K562 (cell line): ENCODE measurements around the gene NLRX1. TPM values are rescaled to one million over a fixed set of nuclear protein-coding genes. Genes with fewer than 3 reads are reported as not detected.
A peak's percentile ranks its signal among the peaks of the same experiment; 100 is the strongest.
"Not testable (repeated sequence)": the region's sequence is repeated elsewhere in the genome, so short reads cannot be mapped to it uniquely, and the experiment has no call there.

Source experiments
- ATAC-seq: fragments of 200-7000 bp; cut with Tn5 transposase; 3 replicates; pipeline ENCODE4 v1.9.1; 2020; ENCODE audit warnings: moderate library complexity
- BruUV-seq: library from RNA; stranded (reverse); fragments of 400-500 nt; replicated peaks from 2 replicates; lab custom pipeline; 2021; lab: Mats Ljungman, UMichigan
- CTCF ChIA-PET: fragments of 300-600 bp; formaldehyde crosslinking; extraction: SDS; loops from one replicate; lab custom pipeline; 2021; ENCODE audit warnings: low intra/inter-chr PET ratio; lab: Yijun Ruan, JAX
- POLR2A ChIA-PET: fragments of 300-600, 350-650 bp; sonication (Branson Sonifier 250); formaldehyde crosslinking; extraction: SDS; loops from one replicate; lab custom pipeline; 2021; ENCODE audit warnings: antibody characterized with exemption, inconsistent platforms; lab: Yijun Ruan, JAX
- DNase-seq, 4 experiments: peaks; one replicate each; pipeline versions ENCODE4 v3.0.0 to v3.0.0-alpha.2; 2011 to 2018; ENCODE audit warnings: low spot score in 3 of 4, mixed read lengths in 3 of 4; ENCODE audit errors: extremely low read depth in 1 of 4
- FAIRE-seq: peaks from 2 replicates; lab custom pipeline; 2011; peaks lifted over from hg19 to GRCh38; lab: Jason Lieb, UNC
- H2AFZ ChIP-seq: 2 replicates; pipeline ENCODE4 v1.6.0; 2011; ENCODE audit warnings: low read depth, low read length, control low read depth, inconsistent platforms
- H3K27ac ChIP-seq: fragments of 200-600 bp; 3 replicates; pipeline ENCODE4 v1.8.0; 2011; ENCODE audit warnings: low read depth, mild to moderate bottlenecking, control low read depth, inconsistent platforms, low read length, moderate library complexity, mixed read lengths; ENCODE audit errors: extremely low read depth
- H3K27me3 ChIP-seq, 2 experiments: fragments of 300-600 bp in 1 of 2; 2 replicates in 1 of 2; 3 replicates in 1 of 2; pipeline versions ENCODE4 v1.6.0 to v1.8.0; 2011; ENCODE audit warnings: inconsistent platforms in 2 of 2, low read length in 2 of 2, mild to moderate bottlenecking in 1 of 2, mixed read lengths in 1 of 2, moderate library complexity in 1 of 2; ENCODE audit not compliant: control insufficient read depth in 2 of 2, insufficient read depth in 2 of 2
- H3K36me3 ChIP-seq: fragments of 300-600 bp; 3 replicates; pipeline ENCODE4 v1.8.0; 2011; ENCODE audit warnings: mild to moderate bottlenecking, low read length, inconsistent platforms; ENCODE audit not compliant: control insufficient read depth, insufficient read depth
- H3K4me1 ChIP-seq, 2 experiments: fragments of 200-600 bp in 1 of 2; replicated peaks in 1 of 2; 2 replicates in 1 of 2; 3 replicates in 1 of 2; pipeline versions ENCODE4 v1.5.1 to v1.8.0; 2011; ENCODE audit warnings: inconsistent platforms in 2 of 2, low read length in 2 of 2, mild to moderate bottlenecking in 1 of 2, mixed read lengths in 1 of 2, moderate library complexity in 1 of 2; ENCODE audit not compliant: control insufficient read depth in 2 of 2, insufficient read depth in 2 of 2
- H3K4me2 ChIP-seq: 2 replicates; pipeline ENCODE4 v1.6.1; 2011; ENCODE audit warnings: low read length, control low read depth, inconsistent platforms, mixed read lengths; ENCODE audit not compliant: insufficient read depth
- H3K4me3 ChIP-seq: fragments of 200-600 bp; sonication (generic), shearing (Covaris generic); 2 replicates; pipeline ENCODE4 v1.5.1; 2016; ENCODE audit warnings: control low read depth, inconsistent platforms
- H3K79me2 ChIP-seq: fragments of 200-600 bp; 3 replicates; pipeline ENCODE4 v1.8.0; 2011; ENCODE audit warnings: low read length, inconsistent platforms; ENCODE audit not compliant: control insufficient read depth, insufficient read depth
- H3K9ac ChIP-seq, 2 experiments: 2 replicates each; pipeline versions ENCODE4 v1.6.0 to v1.6.1; 2011; ENCODE audit warnings: low read depth in 2 of 2, low read length in 2 of 2, control low read depth in 1 of 2, inconsistent platforms in 1 of 2, mild to moderate bottlenecking in 1 of 2, mixed read lengths in 1 of 2; ENCODE audit not compliant: insufficient read depth in 1 of 2
- H3K9me1 ChIP-seq: one replicate; pipeline ENCODE4 v1.6.0; 2011; ENCODE audit warnings: inconsistent platforms, mild to moderate bottlenecking, low read length, moderate library complexity; ENCODE audit not compliant: control insufficient read depth, insufficient read depth
- H3K9me3 ChIP-seq: replicated peaks from 2 replicates; pipeline ENCODE4 v1.5.1; 2011; ENCODE audit warnings: low read depth, low read length, inconsistent platforms; ENCODE audit not compliant: control insufficient read depth, insufficient read depth
- H4K20me1 ChIP-seq: replicated peaks from 2 replicates; pipeline ENCODE4 v1.6.1; 2011; ENCODE audit warnings: low read length, inconsistent platforms, mixed read lengths; ENCODE audit not compliant: control insufficient read depth, insufficient read depth
- GTF3C2 ChIP-seq: IDR thresholded peaks from 3 replicates; pipeline ENCODE4 v1.6.1; 2011; ENCODE audit warnings: borderline replicate concordance, mild to moderate bottlenecking, moderate library complexity; ENCODE audit not compliant: insufficient read length; ENCODE audit errors: extremely low read depth
- PHF21A ChIP-seq: fragments of 450-650 bp; IDR thresholded peaks from 2 replicates; pipeline ENCODE4 v1.6.1; 2017; ENCODE audit warnings: low read depth, borderline replicate concordance
- SPI1 ChIP-seq: IDR thresholded peaks from 2 replicates; pipeline ENCODE4 v1.6.1; 2011; ENCODE audit warnings: low read depth, low read length, control low read depth, borderline replicate concordance
- TRIM28 ChIP-seq: fragments of 450-650 bp; IDR thresholded peaks from 2 replicates; pipeline ENCODE4 v1.6.1; 2017
- WGBS: fragments of 100-300 bp; shearing (Covaris generic); methylation state at CpG from one replicate; pipeline ENCODE4 v1.1.6; 2016; ENCODE audit warnings: low coverage, mixed read lengths; ENCODE audit not compliant: insufficient coverage; ENCODE audit errors: missing lambda C conversion rate; 5-methylcytosine and 5-hydroxymethylcytosine counted together
- in situ Hi-C: fragments of 300-500 bp; cut with MboI; formaldehyde crosslinking; loops from 4 replicates; pipeline ENCODE4 v1.15.0; 2018; ENCODE audit warnings: inconsistent platforms, mixed read lengths
- intact Hi-C: fragments of 100-400 bp; cut with micrococcal nuclease; formaldehyde crosslinking; loops from 2 replicates; pipeline ENCODE4 v1.14.2; 2022
- polyA plus RNA-seq, 8 experiments: library from polyadenylated mRNA; depleted of rRNA in 4 of 8; stranded (reverse) in 5 of 8; unstranded in 3 of 8; fragments of >200 nt; fragmentation: Nextera tagmentation in 2 of 8; fragmentation: Illumina TruSeq in 1 of 8; extraction: Ambion mirVana in 2 of 8; extraction: Trizol in 1 of 8; gene quantifications; 2 replicates each; pipeline versions ENCODE4 v1.2.1 to v1.2.3, GENCODE V29; 2011 to 2014; ENCODE audit warnings: inconsistent platforms in 1 of 8, missing spikeins in 1 of 8
- total RNA-seq, 7 experiments: library from RNA; depleted of rRNA in 6 of 7; stranded (reverse); fragments of >200 nt in 6 of 7; fragmentation: Illumina TruSeq in 2 of 7; extraction: Trizol in 2 of 7; gene quantifications; 2 replicates each; pipeline versions ENCODE4 v1.2.1 to v1.2.3, GENCODE V29; 2011 to 2021; ENCODE audit warnings: low replicate concordance in 1 of 7
- TF ChIP-seq, protein P1 (sequence below), 3 experiments: IDR thresholded peaks in 2 of 3; conservative IDR thresholded peaks in 1 of 3; 2 replicates each; pipeline ENCODE4 v1.5.1; 2011 to 2012; ENCODE audit warnings: low read length in 3 of 3, mild to moderate bottlenecking in 3 of 3, control low read depth in 2 of 3, improper control_type of control experiment in 1 of 3, inconsistent platforms in 1 of 3, low read depth in 1 of 3, mixed read lengths in 1 of 3, moderate library complexity in 1 of 3; ENCODE audit not compliant: insufficient read depth in 2 of 3

The NLRX1 gene
- total and polyA plus RNA-seq, 9 of the 15 experiments (the other 6 are each of a cell fraction or from before 2014, with no cell fraction given), result 0.04 to 2.3 (median 0.69) TPM

- Histone ChIP-seq H3K9me3 (no peaks in the 10 kb centered on the region), H3K27ac (no peak overlapping the region), H2AFZ (no peak overlapping the region), H3K4me2 (no peak overlapping the region), H3K4me3 (no peak overlapping the region), H3K27me3 (no peaks in the 10 kb centered on the region), H3K9ac (no peak overlapping the region), H3K36me3 (peaks cover 41% of the 10 kb centered on the region; the same call in 2 of the 3 replicates)
- intact Hi-C loops, result no loop called here
- BruUV-seq, result no TSS peak
- CTCF ChIA-PET, result no interaction called here
- peak; percentile 51 for ATAC-seq
- POLR2A ChIA-PET, result interaction anchor here (1.0 to 1.3 kb wide), 2 partner anchors 10 to 17 kb away, joined by 3 read pairs; no protein-coding TSS in a partner anchor
- 59% methylated on average over 4 of the region's 4 CpGs for WGBS
- TF ChIP-seq GTF3C2, result no peak
- TF ChIP-seq PHF21A, result no peak
- TF ChIP-seq, protein P1, sequence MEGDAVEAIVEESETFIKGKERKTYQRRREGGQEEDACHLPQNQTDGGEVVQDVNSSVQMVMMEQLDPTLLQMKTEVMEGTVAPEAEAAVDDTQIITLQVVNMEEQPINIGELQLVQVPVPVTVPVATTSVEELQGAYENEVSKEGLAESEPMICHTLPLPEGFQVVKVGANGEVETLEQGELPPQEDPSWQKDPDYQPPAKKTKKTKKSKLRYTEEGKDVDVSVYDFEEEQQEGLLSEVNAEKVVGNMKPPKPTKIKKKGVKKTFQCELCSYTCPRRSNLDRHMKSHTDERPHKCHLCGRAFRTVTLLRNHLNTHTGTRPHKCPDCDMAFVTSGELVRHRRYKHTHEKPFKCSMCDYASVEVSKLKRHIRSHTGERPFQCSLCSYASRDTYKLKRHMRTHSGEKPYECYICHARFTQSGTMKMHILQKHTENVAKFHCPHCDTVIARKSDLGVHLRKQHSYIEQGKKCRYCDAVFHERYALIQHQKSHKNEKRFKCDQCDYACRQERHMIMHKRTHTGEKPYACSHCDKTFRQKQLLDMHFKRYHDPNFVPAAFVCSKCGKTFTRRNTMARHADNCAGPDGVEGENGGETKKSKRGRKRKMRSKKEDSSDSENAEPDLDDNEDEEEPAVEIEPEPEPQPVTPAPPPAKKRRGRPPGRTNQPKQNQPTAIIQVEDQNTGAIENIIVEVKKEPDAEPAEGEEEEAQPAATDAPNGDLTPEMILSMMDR (IDR thresholded peaks at IDR 0.05 in 2 of 3, conservative IDR thresholded peaks at IDR 0.05 in 1 of 3; ENCODE audit: insufficient read depth in 2 of 3, low read depth in 1 of 3, low read length in 3 of 3), result peak in 2 of 3 experiments; percentile 29 to 48; a peak in 4 of 6 replicates
- TF ChIP-seq SPI1, result peak; percentile 9; the same call in 1 of the 2 replicates
- TF ChIP-seq TRIM28, result no peak
- TF ChIP-seq, all 486 proteins: peak for 2
- Histone ChIP-seq H3K9me1 (no peaks in the 10 kb centered on the region), H4K20me1 (no peaks in the 10 kb centered on the region), H3K79me2 (no peaks in the 10 kb centered on the region), H3K4me1 (no peaks in the 10 kb centered on the region; a peak in 1 of 5 replicates)
- no peak for DNase-seq
- no peak for FAIRE-seq
- in situ Hi-C loops, result no loop called here
These were observed 34.0 kb upstream of the NLRX1 start for GRCh38 chr11:119134389-119134978.

DNA sequence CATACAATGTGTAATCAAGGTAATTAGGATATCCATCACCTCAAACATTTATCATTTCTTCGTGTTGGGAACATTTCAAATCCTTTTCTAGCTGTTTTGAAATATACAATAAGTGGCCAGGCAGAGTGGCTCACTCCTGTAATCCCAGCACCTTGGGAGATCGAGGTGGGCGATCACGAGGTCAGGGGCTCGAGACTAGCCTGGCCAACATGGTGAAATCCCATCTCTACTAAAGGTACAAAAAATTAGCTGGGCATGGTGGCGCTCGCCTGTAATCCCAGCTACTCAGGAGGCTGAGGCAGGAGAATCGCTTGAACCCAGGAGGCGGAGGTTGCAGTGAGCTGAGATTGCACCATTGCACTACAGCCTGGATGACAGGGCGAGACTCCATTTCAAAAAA, 29.2 kb upstream of the NLRX1 start:
- H3K36me3 ChIP-seq, CTCF ChIA-PET, BruUV-seq, H3K79me2 ChIP-seq, DNase-seq, H3K4me3 ChIP-seq, H2AFZ ChIP-seq, H4K20me1 ChIP-seq, H3K27ac ChIP-seq, FAIRE-seq, H3K9ac ChIP-seq, H3K9me3 ChIP-seq, intact Hi-C loops, H3K4me1 ChIP-seq, H3K27me3 ChIP-seq, in situ Hi-C loops, ATAC-seq, H3K4me2 ChIP-seq, H3K9me1 ChIP-seq: not testable (repeated sequence)
- WGBS, result 70% methylated on average over 10 of the region's 10 CpGs
- POLR2A ChIA-PET, result interaction anchor here (0.7 to 1.2 kb wide), 2 partner anchors 33 to 44 kb away, joined by 3 to 4 read pairs; a partner anchor contains a TSS
